HG03575 (cell line): ENCODE measurements around the gene ATP1B2.
"Not testable (repeated sequence)": the region's sequence is repeated elsewhere in the genome, so short reads cannot be mapped to it uniquely, and the experiment has no call there.

ENCODE experiments used
- ATAC-seq: cut with Tn5 transposase; IDR thresholded peaks from one replicate; pipeline ENCODE4 v1.9.1; 2021; ENCODE audit not compliant: unreplicated experiment, insufficient number of reproducible peaks, low FRiP score; ENCODE audit errors: extremely low read depth

ATP1B2 gene

GRCh38 chr17:7650509-7651096, at the start of gene ATP1B2:
ATP1B2 (plus strand) TSS chr17:7650926; CDS start chr17:7651519, 593 bp downstream.
- ATAC-seq: no peak

- ATAC-seq: no peak
These were observed 44.4 kb upstream of the ATP1B2 start for GRCh38 chr17:7606280-7606679.

- no peak for ATAC-seq
These were observed 40.1 kb upstream of the ATP1B2 start for GRCh38 chr17:7610641-7611040.

GRCh38 chr17:7611635-7612293, 39.0 kb upstream of the ATP1B2 start:
- no peak for ATAC-seq

GRCh38 chr17:7612294-7612640, 38.5 kb upstream of the ATP1B2 start:
- ATAC-seq: no peak

GRCh38 chr17:7613769-7614424, 36.8 kb upstream of the ATP1B2 start:
- no peak for ATAC-seq

- peak; percentile 44 for ATAC-seq
These were observed 36.1 kb upstream of the ATP1B2 start, which contains the start of gene FXR2 for GRCh38 chr17:7614425-7615264. FXR2 (minus strand) TSS chr17:7614897; CDS start chr17:7614532, 365 bp downstream.

GRCh38 chr17:7615265-7615747, 35.4 kb upstream of the ATP1B2 start:
- ATAC-seq: no peak

GRCh38 chr17:7618608-7619007, 32.1 kb upstream of the ATP1B2 start:
- no peak for ATAC-seq

GRCh38 chr17:7620835-7621234, 29.9 kb upstream of the ATP1B2 start:
- no peak for ATAC-seq

GRCh38 chr17:7623661-7624060, 27.1 kb upstream of the ATP1B2 start:
- ATAC-seq: no peak

- ATAC-seq: not testable (repeated sequence)
These were observed 25.0 kb upstream of the ATP1B2 start for GRCh38 chr17:7625749-7626148.

- ATAC-seq: no peak
These were observed 24.4 kb upstream of the ATP1B2 start for GRCh38 chr17:7626307-7626706.

- ATAC-seq: no peak
These were observed 23.8 kb upstream of the ATP1B2 start for GRCh38 chr17:7626956-7627249.

GRCh38 chr17:7627250-7628121, 23.2 kb upstream of the ATP1B2 start, which contains the start of gene SAT2:
SAT2 (minus strand) TSS chr17:7627821; CDS start chr17:7627635, 186 bp downstream.
- ATAC-seq: no peak

- ATAC-seq: no peak
These were observed 20.7 kb upstream of the ATP1B2 start, which contains the start of gene SHBG for GRCh38 chr17:7629939-7630571. SHBG (plus strand) TSS chr17:7630135; CDS start chr17:7630173, 38 bp downstream.

GRCh38 chr17:7631398-7632380, 19.0 kb upstream of the ATP1B2 start:
- ATAC-seq: no peak
